Stomach (tissue), 9 donors: ENCODE data around the gene CARHSP1. TPM values are rescaled to one million over a fixed set of nuclear protein-coding genes. Genes with fewer than 3 reads are reported as not detected.

Experiments
- DNase-seq, 2 donors: peaks; one replicate each; pipeline versions ENCODE4 v3.0.0 to v3.0.0-alpha.2; 2013 to 2019
- H3K27ac ChIP-seq, 5 donors: fragments of 200-600 bp in 4 of 5; sonication (generic) in 4 of 5; one replicate each; pipeline ENCODE4 v1.5.1; 2013 to 2019; ENCODE audit warnings: mild to moderate bottlenecking in 1 of 5, moderate library complexity in 1 of 5
- H3K27me3 ChIP-seq, 3 donors: fragments of 200-600 bp; sonication (generic); one replicate each; pipeline ENCODE4 v1.5.1; 2017 to 2019; ENCODE audit warnings: mixed run types in 1 of 3
- H3K36me3 ChIP-seq, 4 donors: fragments of 200-600 bp; sonication (generic); 1 replicate in 3 of 4; 2 replicates in 1 of 4; pipeline ENCODE4 v1.5.1; 2016 to 2019
- H3K4me1 ChIP-seq, 4 donors: fragments of 200-600 bp; sonication (generic); one replicate each; pipeline ENCODE4 v1.5.1; 2016 to 2019
- H3K4me3 ChIP-seq, 4 donors: fragments of 200-600 bp; sonication (generic) in 3 of 4; one replicate each; pipeline ENCODE4 v1.5.1; 2016 to 2019; ENCODE audit warnings: mild to moderate bottlenecking in 1 of 4
- H3K9me3 ChIP-seq, 4 donors: fragments of 200-600 bp; sonication (generic); one replicate each; pipeline ENCODE4 v1.5.1; 2016 to 2019
- EP300 ChIP-seq: sonication (generic); formaldehyde crosslinking; IDR thresholded peaks from one replicate; pipeline ENCODE4 v1.6.1; 2017; ENCODE audit warnings: antibody characterized with exemption
- POLR2A ChIP-seq, 4 donors: fragments of 450-650 bp; IDR thresholded peaks; one replicate each; pipeline ENCODE4 v1.6.1; 2016; ENCODE audit warnings: antibody characterized with exemption in 4 of 4, control low read depth in 2 of 4, mild to moderate bottlenecking in 1 of 4, moderate library complexity in 1 of 4
- POLR2AphosphoS5 ChIP-seq, 3 donors: sonication (generic); formaldehyde crosslinking; IDR thresholded peaks; one replicate each; pipeline ENCODE4 v1.6.1; 2016; ENCODE audit warnings: antibody characterized with exemption in 3 of 3
- WGBS, 5 donors: extraction: QIAGEN DNeasy Blood & Tissue Kit in 3 of 5; methylation state at CpG; one replicate each; pipeline versions ENCODE4 v1.1.5 to v1.1.7; 2013 to 2018; 5-methylcytosine and 5-hydroxymethylcytosine counted together
- intact Hi-C: fragments of 100-400 bp; cut with DNase I; formaldehyde crosslinking; loops from one replicate; pipeline ENCODE4 v1.15.1; 2023; ENCODE audit warnings: low total_unique reads
- polyA plus RNA-seq, 3 donors: library from polyadenylated mRNA; stranded (reverse); fragments of 200-250 nt; gene quantifications; one replicate each; pipeline ENCODE4 v1.2.3, GENCODE V29; 2013
- total RNA-seq, 5 donors: library from RNA; depleted of rRNA; stranded (reverse); fragments of >200 nt; gene quantifications; one replicate each; pipeline versions ENCODE4 v1.1.0 to v1.2.3, GENCODE V29; 2014 to 2016
- TF ChIP-seq, protein P1 (sequence below), 7 experiments: fragments of 450-650 bp in 4 of 7; fragments of 200-600 bp in 3 of 7; sonication (generic) in 3 of 7; IDR thresholded peaks; one replicate each; pipeline ENCODE4 v1.5.1; 2016 to 2019; ENCODE audit warnings: antibody characterized with exemption in 7 of 7, control low read depth in 2 of 7, mild to moderate bottlenecking in 1 of 7
- donor health status: healthy with polysubstance abuse.
- donor health status: Bipolar disorder and iron deficiency.
- donor health status: healthy.

CARHSP1 gene
- total and polyA plus RNA-seq, 8 donors = 2.0 to 190 (median 58.5) TPM

DNA sequence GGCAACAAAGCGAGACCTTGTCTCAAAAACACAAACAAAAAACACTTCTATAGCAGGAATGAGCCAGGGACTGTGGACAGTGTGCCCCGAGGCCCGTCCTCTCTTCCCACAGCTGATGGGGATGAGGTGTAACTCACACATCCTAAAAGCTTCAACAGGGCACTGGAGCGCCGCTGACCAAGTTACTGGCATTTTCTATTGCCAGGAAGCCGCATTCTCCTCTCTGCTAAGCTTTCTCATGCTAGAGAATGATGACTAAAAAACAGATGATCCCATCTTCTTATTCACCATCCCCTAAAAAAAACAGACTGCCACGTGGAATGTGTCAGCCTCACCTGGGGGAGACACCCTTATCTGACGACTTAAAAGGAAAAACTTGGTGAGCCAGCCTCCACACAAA is 16.3 kb downstream of the CARHSP1 start:
- no peak for DNase-seq
- intact Hi-C loops = no loop called here

DNA sequence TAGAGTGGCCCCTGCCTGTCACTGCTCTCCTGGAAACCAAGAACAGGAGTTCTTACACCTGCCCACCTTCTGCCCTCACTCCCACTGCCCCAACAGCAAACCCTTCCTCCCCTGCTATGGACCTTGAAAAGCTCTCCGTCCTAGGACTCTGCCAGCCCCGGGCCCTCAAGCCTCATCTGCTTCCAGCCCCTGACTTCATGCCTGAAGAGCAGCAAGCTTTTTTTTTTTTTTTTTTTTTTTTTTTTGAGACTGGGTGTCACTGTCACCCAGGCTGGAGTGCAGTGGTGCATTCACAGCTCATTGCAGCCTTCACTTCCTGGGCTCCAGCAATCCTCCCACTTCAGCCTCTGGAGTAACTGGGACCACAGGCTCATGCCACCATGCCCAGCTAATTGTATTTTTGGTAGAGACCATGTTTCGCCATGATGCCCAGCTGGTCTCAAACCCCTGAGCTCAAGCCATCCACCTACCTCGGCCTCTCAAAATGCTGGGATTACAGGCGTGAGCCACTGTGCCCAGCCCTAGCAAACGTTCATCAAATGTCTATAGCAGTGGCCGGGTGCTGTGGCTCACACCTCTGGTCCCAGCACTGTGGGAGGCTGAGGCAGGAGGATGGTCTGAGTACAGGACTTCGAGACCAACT is 16.9 kb downstream of the CARHSP1 start:
- peak overlapping the region in 3 of 5 donors; percentile 18 to 53 (median 31) for H3K27ac ChIP-seq
- intact Hi-C loops = no loop called here
- 90 to 95% (median 91%) methylated on average over 7 to 8 of the region's 8 CpGs for WGBS, 5 donors
- H3K27me3 ChIP-seq = no peaks in the 10 kb centered on the region
- no peak for TF ChIP-seq EP300
- TF ChIP-seq, protein P1, sequence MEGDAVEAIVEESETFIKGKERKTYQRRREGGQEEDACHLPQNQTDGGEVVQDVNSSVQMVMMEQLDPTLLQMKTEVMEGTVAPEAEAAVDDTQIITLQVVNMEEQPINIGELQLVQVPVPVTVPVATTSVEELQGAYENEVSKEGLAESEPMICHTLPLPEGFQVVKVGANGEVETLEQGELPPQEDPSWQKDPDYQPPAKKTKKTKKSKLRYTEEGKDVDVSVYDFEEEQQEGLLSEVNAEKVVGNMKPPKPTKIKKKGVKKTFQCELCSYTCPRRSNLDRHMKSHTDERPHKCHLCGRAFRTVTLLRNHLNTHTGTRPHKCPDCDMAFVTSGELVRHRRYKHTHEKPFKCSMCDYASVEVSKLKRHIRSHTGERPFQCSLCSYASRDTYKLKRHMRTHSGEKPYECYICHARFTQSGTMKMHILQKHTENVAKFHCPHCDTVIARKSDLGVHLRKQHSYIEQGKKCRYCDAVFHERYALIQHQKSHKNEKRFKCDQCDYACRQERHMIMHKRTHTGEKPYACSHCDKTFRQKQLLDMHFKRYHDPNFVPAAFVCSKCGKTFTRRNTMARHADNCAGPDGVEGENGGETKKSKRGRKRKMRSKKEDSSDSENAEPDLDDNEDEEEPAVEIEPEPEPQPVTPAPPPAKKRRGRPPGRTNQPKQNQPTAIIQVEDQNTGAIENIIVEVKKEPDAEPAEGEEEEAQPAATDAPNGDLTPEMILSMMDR (IDR thresholded peaks at IDR 0.05) = no peak
- TF ChIP-seq POLR2A (IDR thresholded peaks at IDR 0.05) = no peak
- TF ChIP-seq POLR2AphosphoS5 (IDR thresholded peaks at IDR 0.05) = no peak
- DNase-seq = no peak
- H3K9me3 ChIP-seq = no peaks in the 10 kb centered on the region
- no peak overlapping the region for H3K4me3 ChIP-seq
- peaks cover 45 to 99% (median 95%) of the 10 kb centered on the region in 4 donors for H3K36me3 ChIP-seq
- peaks cover 5 to 37% (median 19%) of the 10 kb centered on the region in 4 donors for H3K4me1 ChIP-seq

More for the DNA sequence above, 16.3 kb downstream of the CARHSP1 start:
- Histone ChIP-seq H3K27ac (peak overlapping the region in 2 of 5 donors; percentile 14 to 31), H3K4me3 (no peak overlapping the region), H3K4me1 (peaks cover 5 to 36% (median 19%) of the 10 kb centered on the region in 4 donors), H3K36me3 (peaks cover 46 to 95% (median 93%) of the 10 kb centered on the region in 4 donors), H3K9me3 (no peaks in the 10 kb centered on the region), H3K27me3 (no peaks in the 10 kb centered on the region)
- TF ChIP-seq POLR2AphosphoS5 (IDR thresholded peaks at IDR 0.05) = no peak
- TF ChIP-seq, protein P1 (IDR thresholded peaks at IDR 0.05) = no peak
- no peak for TF ChIP-seq EP300
- TF ChIP-seq POLR2A (IDR thresholded peaks at IDR 0.05) = no peak
- WGBS, 5 donors = 66 to 77% (median 70%) methylated on average over 8 of the region's 8 CpGs

DNA sequence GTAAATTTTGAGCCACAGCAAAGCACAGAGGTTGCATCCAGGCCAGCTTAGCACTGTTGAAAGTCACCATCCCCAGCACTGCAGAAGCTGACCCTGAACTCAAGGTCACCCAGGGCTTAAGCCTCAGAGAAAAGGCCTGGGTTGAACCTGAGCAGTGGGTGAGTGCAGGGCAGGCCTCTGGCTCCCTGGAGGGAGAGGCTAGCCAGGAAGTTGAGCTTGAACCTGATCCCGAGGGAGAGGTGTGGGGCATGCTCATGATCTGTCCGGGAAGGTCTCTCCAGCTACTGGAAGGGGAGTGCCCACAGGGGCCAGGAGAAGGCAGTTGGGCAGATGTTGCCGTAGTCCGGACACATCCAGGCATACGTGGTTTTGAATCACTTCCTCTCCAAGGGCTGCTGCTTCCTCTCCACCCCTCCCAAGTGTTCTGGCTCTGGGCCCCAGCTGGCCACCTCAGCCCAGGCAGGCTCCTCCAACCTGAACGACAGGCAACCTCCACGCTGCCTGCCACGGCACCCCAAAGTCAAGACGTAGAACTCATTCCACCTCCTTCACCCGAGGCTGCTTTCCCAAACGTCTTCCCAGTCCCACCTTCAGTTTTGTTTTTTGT is 18.4 kb downstream of the CARHSP1 start:
- no peak for DNase-seq
- TF ChIP-seq EP300 (peak; percentile 32), POLR2AphosphoS5 (IDR thresholded peaks at IDR 0.05) (peak in 2 of 3 donors; percentile 38 to 45), POLR2A (IDR thresholded peaks at IDR 0.05) (no peak)
- TF ChIP-seq, protein P1 (IDR thresholded peaks at IDR 0.05) = no peak
- Histone ChIP-seq H3K27ac (peak overlapping the region in 3 of 5 donors; percentile 9 to 53 (median 46)), H3K9me3 (no peaks in the 10 kb centered on the region), H3K36me3 (peaks cover 32 to 95% (median 86%) of the 10 kb centered on the region in 4 donors), H3K4me3 (no peak overlapping the region), H3K27me3 (no peaks in the 10 kb centered on the region), H3K4me1 (peaks cover 5 to 45% (median 23%) of the 10 kb centered on the region in 4 donors)
- WGBS, 5 donors = 46 to 63% (median 59%) methylated on average over 8 to 11 of the region's 11 CpGs
- intact Hi-C loops = no loop called here

DNA sequence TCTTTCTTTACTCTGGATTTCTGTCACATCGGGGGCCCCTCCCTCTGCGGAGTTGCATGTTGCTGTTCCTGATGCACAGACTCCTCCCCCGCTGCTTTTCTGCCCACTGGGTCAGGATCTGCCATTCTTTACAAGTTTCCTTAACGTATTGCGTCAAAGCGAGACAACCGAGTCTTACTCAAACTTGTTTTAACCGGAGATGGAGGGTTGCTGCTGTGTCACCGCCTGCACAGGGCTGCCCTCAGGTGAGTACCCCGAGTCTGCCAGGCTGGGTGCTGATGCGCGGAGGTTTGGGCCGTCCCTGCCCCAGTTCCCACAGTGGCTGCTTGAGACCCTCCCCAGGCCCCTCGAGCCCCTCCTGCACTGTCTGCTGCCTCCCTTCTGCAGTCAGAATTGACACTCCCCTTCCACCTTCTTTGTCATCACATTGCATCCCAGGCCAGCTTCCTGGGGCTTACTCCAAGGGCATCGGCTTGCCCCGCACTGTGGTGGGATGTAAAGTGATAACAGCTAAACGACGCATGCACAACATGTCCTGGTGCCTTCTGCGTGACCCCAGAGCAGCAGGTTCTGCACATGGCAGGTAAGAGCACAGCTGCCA is 19.3 kb downstream of the CARHSP1 start:
- Histone ChIP-seq H3K9me3 (no peaks in the 10 kb centered on the region), H3K4me3 (no peak overlapping the region), H3K4me1 (peaks cover 5 to 45% (median 23%) of the 10 kb centered on the region in 4 donors), H3K27me3 (no peaks in the 10 kb centered on the region), H3K27ac (peak overlapping the region in 3 of 5 donors; percentile 9 to 53 (median 46)), H3K36me3 (peaks cover 24 to 87% (median 78%) of the 10 kb centered on the region in 4 donors)
- 81 to 90% (median 84%) methylated on average over 14 to 19 of the region's 19 CpGs for WGBS, 5 donors
- no peak for TF ChIP-seq EP300
- no peak for TF ChIP-seq POLR2AphosphoS5 (IDR thresholded peaks at IDR 0.05)
- intact Hi-C loops = no loop called here
- no peak for DNase-seq
